ENCODE results near the gene MVP. TPM values are rescaled to one million over a fixed set of nuclear protein-coding genes. Genes with fewer than 3 reads are reported as not detected.
A peak's percentile ranks its signal among the peaks of the same experiment; 100 is the strongest.

MVP gene
- total and polyA plus RNA-seq, 3 donors from 2014 or later, result 119 to 224 (median 147) TPM

- intact Hi-C loops (cut with DNase I; ENCODE audit: low total_unique reads), result no loop called here
- H3K27ac ChIP-seq, result no peak overlapping the region
- no peak for TF ChIP-seq POLR2A (IDR thresholded peaks at IDR 0.05)
- TF ChIP-seq CTCF (IDR thresholded peaks at IDR 0.05), result no peak
- H3K9me3 ChIP-seq, result no peaks in the 10 kb centered on the region
- no peaks in the 10 kb centered on the region for H3K36me3 ChIP-seq (ENCODE audit: low read depth, missing control alignments)
- no peak overlapping the region for H3K4me3 ChIP-seq
- no peak for DNase-seq
- H3K27me3 ChIP-seq, result no peaks in the 10 kb centered on the region
- 87 to 90% methylated on average over 4 of the region's 4 CpGs for WGBS, 2 donors
- peaks cover 53% of the 10 kb centered on the region for H3K4me1 ChIP-seq
These were observed 2.2 kb upstream of the MVP start for GRCh38 chr16:29818082-29818481.

DNA sequence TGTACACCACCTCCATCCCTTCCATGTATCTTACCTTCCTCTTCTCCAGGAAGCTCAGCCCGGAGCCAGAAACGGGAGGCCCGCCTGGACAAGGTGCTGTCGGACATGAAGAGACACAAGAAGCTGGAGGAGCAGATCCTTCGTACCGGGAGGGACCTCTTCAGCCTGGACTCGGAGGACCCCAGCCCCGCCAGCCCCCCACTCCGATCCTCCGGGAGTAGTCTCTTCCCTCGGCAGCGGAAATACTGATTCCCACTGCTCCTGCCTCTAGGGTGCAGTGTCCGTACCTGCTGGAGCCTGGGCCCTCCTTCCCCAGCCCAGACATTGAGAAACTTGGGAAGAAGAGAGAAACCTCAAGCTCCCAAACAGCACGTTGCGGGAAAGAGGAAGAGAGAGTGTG lies 756 bp upstream of the MVP start:
- peak overlapping the region in 1 of 2 donors; percentile 91 for H3K27ac ChIP-seq
- intact Hi-C loops (cut with DNase I; ENCODE audit: low total_unique reads), result no loop called here
- no peak for TF ChIP-seq POLR2A (IDR thresholded peaks at IDR 0.05)
- peak in 1 of 3 experiments; percentile 17 for TF ChIP-seq CTCF (IDR thresholded peaks at IDR 0.05)
- peak; percentile 58 for DNase-seq
- H3K4me3 ChIP-seq, result peak overlapping the region in 1 of 2 donors; percentile 70
- peaks cover 56% of the 10 kb centered on the region for H3K4me1 ChIP-seq
- 70 to 79% methylated on average over 9 to 15 of the region's 15 CpGs for WGBS, 2 donors
- H3K9me3 ChIP-seq, result no peaks in the 10 kb centered on the region
- no peaks in the 10 kb centered on the region for H3K36me3 ChIP-seq (ENCODE audit: low read depth, missing control alignments)
- H3K27me3 ChIP-seq, result no peaks in the 10 kb centered on the region

DNA sequence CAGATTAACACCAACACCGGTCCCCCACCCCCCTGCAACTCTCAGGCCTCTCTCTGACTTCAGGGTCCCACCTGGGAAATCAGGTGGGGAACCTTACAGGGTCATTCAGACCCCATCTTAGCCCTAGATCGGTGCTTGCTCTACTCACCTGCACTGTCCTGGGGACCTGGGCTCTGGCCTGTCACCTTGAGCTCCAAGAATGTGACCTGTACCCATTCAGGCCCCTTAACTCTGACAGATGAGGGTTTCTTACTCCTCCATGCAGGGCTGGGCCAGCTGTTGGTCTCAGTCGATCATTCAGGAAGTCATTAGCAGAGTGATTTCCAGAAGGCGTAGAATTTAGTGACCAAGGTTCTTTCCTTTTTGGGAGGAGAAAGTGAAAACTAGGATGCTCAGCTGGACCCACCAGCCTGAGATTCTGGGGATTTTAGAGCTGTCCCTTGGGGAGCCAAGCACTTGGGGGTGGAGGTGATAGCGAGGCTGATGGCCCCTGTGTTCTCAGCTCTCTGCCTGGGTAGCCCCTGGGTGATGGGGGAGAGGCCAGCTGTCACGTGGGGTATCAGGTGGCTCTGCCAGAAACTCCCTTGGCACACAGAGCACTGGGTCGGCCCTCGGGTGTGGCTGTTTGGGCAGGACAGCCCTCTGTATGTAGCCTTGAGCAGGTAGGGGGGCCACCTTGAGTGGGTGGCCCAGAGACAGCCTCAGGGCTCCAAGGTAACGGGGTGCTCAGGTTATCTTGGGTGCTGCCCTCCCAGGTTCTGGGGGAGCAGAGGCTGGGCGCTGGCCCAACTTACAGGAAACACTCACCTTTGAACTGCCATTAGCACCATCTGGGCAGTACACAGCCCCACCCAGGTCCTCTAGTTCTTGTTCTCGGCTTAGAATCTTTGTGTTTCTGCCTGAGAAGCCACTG lies 724 bp downstream of the MVP start:
- 21 to 38% methylated on average over 7 to 11 of the region's 11 CpGs for WGBS, 2 donors
- DNase-seq, result peak; percentile 87
- H3K4me1 ChIP-seq, result peaks cover 63% of the 10 kb centered on the region
- H3K27ac ChIP-seq, result peak overlapping the region; percentile 91 to 93
- no peaks in the 10 kb centered on the region for H3K9me3 ChIP-seq
- no peaks in the 10 kb centered on the region for H3K27me3 ChIP-seq
- intact Hi-C loops (cut with DNase I; ENCODE audit: low total_unique reads), result no loop called here
- H3K4me3 ChIP-seq, result peak overlapping the region; percentile 63 to 70
- H3K36me3 ChIP-seq (ENCODE audit: low read depth, missing control alignments), result no peaks in the 10 kb centered on the region
- TF ChIP-seq POLR2A (IDR thresholded peaks at IDR 0.05), result no peak
- TF ChIP-seq CTCF (IDR thresholded peaks at IDR 0.05), result no peak

- intact Hi-C loops (cut with DNase I; ENCODE audit: low total_unique reads), result no loop called here
- peaks cover 70% of the 10 kb centered on the region for H3K4me1 ChIP-seq
- no peak for DNase-seq
- H3K4me3 ChIP-seq, result peak overlapping the region; percentile 63 to 70
- peak overlapping the region; percentile 91 to 93 for H3K27ac ChIP-seq
- no peaks in the 10 kb centered on the region for H3K9me3 ChIP-seq
- no peaks in the 10 kb centered on the region for H3K36me3 ChIP-seq (ENCODE audit: low read depth, missing control alignments)
- TF ChIP-seq CTCF (IDR thresholded peaks at IDR 0.05), result no peak
- TF ChIP-seq POLR2A (IDR thresholded peaks at IDR 0.05), result no peak
- no peaks in the 10 kb centered on the region for H3K27me3 ChIP-seq
- 27% methylated on average over 7 of the region's 7 CpGs for WGBS, 2 donors
These were observed 1.4 kb downstream of the MVP start for GRCh38 chr16:29821643-29822115.
